KMS-11 (cell line): ENCODE data around the gene WDR48.

Experiments used
- H2AFZ ChIP-seq: fragments of 200-600 bp; sonication (generic); 2 replicates; pipeline ENCODE4 v1.6.1; 2016; ENCODE audit warnings: antibody characterized with exemption, mixed run types, low read depth
- H3K27ac ChIP-seq: fragments of 200-600 bp; sonication (generic); 2 replicates; pipeline ENCODE4 v1.6.1; 2016; ENCODE audit warnings: mild to moderate bottlenecking, mixed run types
- H3K27me3 ChIP-seq: fragments of 200-600 bp; sonication (generic); 2 replicates; pipeline ENCODE4 v1.6.1; 2017; ENCODE audit warnings: mild to moderate bottlenecking, low read depth, mixed run types, moderate library complexity; ENCODE audit not compliant: insufficient read depth
- H3K36me3 ChIP-seq: fragments of 200-600 bp; sonication (generic); 2 replicates; pipeline ENCODE4 v1.6.1; 2017; ENCODE audit warnings: mild to moderate bottlenecking, mixed run types; ENCODE audit not compliant: insufficient read depth
- H3K4me1 ChIP-seq: fragments of 200-600 bp; sonication (generic); 2 replicates; pipeline ENCODE4 v1.6.1; 2016; ENCODE audit warnings: mild to moderate bottlenecking, low read depth, mixed run types; ENCODE audit not compliant: poor library complexity, severe bottlenecking
- H3K4me2 ChIP-seq: fragments of 200-600 bp; sonication (generic); 2 replicates; pipeline ENCODE4 v1.7.0; 2016; ENCODE audit warnings: mild to moderate bottlenecking, mixed run types
- H3K4me3 ChIP-seq: fragments of 200-600 bp; sonication (generic); IDR thresholded peaks from 2 replicates; pipeline ENCODE4 v1.6.1; 2017; ENCODE audit warnings: low read depth, low read length, mixed read lengths; ENCODE audit not compliant: insufficient read depth
- H3K79me2 ChIP-seq: fragments of 200-600 bp; sonication (generic); 2 replicates; pipeline ENCODE4 v1.6.1; 2016; ENCODE audit warnings: low read depth, mixed run types; ENCODE audit not compliant: insufficient read depth
- H3K9ac ChIP-seq: fragments of 200-600 bp; sonication (generic); 2 replicates; pipeline ENCODE4 v1.6.1; 2016; ENCODE audit warnings: mild to moderate bottlenecking, mixed run types
- H4K20me1 ChIP-seq: fragments of 200-600 bp; sonication (generic); 2 replicates; pipeline ENCODE4 v1.6.1; 2016; ENCODE audit warnings: mild to moderate bottlenecking, mixed run types; ENCODE audit not compliant: insufficient read depth
- CTCF ChIP-seq: fragments of 200-600 bp; sonication (generic); conservative IDR thresholded peaks from 2 replicates; pipeline ENCODE4 v1.6.1; 2017; ENCODE audit warnings: low read depth, mild to moderate bottlenecking, antibody characterized with exemption, low read length, moderate library complexity, mixed read lengths

WDR48 gene

GRCh38 chr3:39130026-39130425, 78.2 kb downstream of the WDR48 start:
- no peak for TF ChIP-seq CTCF
- no peaks in the 10 kb centered on the region for H3K4me1 ChIP-seq

GRCh38 chr3:39130693-39131265, 79.0 kb downstream of the WDR48 start:
- Histone ChIP-seq H3K9ac (no peak overlapping the region), H3K27ac (no peak overlapping the region), H3K4me2 (no peak overlapping the region), H3K36me3 (no peaks in the 10 kb centered on the region), H3K79me2 (no peaks in the 10 kb centered on the region), H3K27me3 (no peaks in the 10 kb centered on the region), H3K4me1 (no peaks in the 10 kb centered on the region), H4K20me1 (no peaks in the 10 kb centered on the region), H2AFZ (no peak overlapping the region), H3K4me3 (no peak overlapping the region)
- no peak for TF ChIP-seq CTCF

More at GRCh38 chr3:39130026-39130425, 78.2 kb downstream of the WDR48 start:
- Histone ChIP-seq H3K79me2 (no peaks in the 10 kb centered on the region), H3K36me3 (no peaks in the 10 kb centered on the region), H2AFZ (no peak overlapping the region), H4K20me1 (no peaks in the 10 kb centered on the region), H3K27me3 (no peaks in the 10 kb centered on the region), H3K27ac (no peak overlapping the region), H3K9ac (no peak overlapping the region), H3K4me2 (no peak overlapping the region), H3K4me3 (no peak overlapping the region)

GRCh38 chr3:39132096-39133092, 80.6 kb downstream of the WDR48 start:
- Histone ChIP-seq H3K4me2 (no peak overlapping the region), H3K27me3 (no peaks in the 10 kb centered on the region), H3K9ac (no peak overlapping the region), H4K20me1 (no peaks in the 10 kb centered on the region), H3K4me3 (no peak overlapping the region), H3K79me2 (no peaks in the 10 kb centered on the region), H3K27ac (no peak overlapping the region), H3K36me3 (no peaks in the 10 kb centered on the region), H2AFZ (no peak overlapping the region), H3K4me1 (no peaks in the 10 kb centered on the region)
- no peak for TF ChIP-seq CTCF

- H3K4me2 ChIP-seq: no peak overlapping the region
- no peaks in the 10 kb centered on the region for H3K36me3 ChIP-seq
- no peak for TF ChIP-seq CTCF
- no peak overlapping the region for H3K4me3 ChIP-seq
- H3K4me1 ChIP-seq: no peaks in the 10 kb centered on the region
- no peak overlapping the region for H3K27ac ChIP-seq
- H3K79me2 ChIP-seq: no peaks in the 10 kb centered on the region
- H2AFZ ChIP-seq: no peak overlapping the region
- no peaks in the 10 kb centered on the region for H3K27me3 ChIP-seq
- no peaks in the 10 kb centered on the region for H4K20me1 ChIP-seq
- H3K9ac ChIP-seq: no peak overlapping the region
Observed at GRCh38 chr3:39133093-39133490, 81.3 kb downstream of the WDR48 start.
